ENCODE data around the gene B3GNT9.

GRCh38 chr16:67188798-67189197, 38.0 kb upstream of the B3GNT9 start:
- TF ChIP-seq HDGF (IDR thresholded peaks at IDR 0.05; ENCODE audit: borderline replicate concordance) (no peak), SP1 (IDR thresholded peaks at IDR 0.05) (no peak), BHLHE40 (IDR thresholded peaks at IDR 0.05; ENCODE audit: borderline replicate concordance) (no peak)
